HG03039 (cell line): ENCODE measurements around the gene OMP.

Experiments
- ATAC-seq: cut with Tn5 transposase; IDR thresholded peaks from one replicate; pipeline ENCODE4 v1.9.1; 2021; ENCODE audit warnings: mild to moderate bottlenecking, moderate library complexity; ENCODE audit not compliant: unreplicated experiment

Gene OMP

DNA sequence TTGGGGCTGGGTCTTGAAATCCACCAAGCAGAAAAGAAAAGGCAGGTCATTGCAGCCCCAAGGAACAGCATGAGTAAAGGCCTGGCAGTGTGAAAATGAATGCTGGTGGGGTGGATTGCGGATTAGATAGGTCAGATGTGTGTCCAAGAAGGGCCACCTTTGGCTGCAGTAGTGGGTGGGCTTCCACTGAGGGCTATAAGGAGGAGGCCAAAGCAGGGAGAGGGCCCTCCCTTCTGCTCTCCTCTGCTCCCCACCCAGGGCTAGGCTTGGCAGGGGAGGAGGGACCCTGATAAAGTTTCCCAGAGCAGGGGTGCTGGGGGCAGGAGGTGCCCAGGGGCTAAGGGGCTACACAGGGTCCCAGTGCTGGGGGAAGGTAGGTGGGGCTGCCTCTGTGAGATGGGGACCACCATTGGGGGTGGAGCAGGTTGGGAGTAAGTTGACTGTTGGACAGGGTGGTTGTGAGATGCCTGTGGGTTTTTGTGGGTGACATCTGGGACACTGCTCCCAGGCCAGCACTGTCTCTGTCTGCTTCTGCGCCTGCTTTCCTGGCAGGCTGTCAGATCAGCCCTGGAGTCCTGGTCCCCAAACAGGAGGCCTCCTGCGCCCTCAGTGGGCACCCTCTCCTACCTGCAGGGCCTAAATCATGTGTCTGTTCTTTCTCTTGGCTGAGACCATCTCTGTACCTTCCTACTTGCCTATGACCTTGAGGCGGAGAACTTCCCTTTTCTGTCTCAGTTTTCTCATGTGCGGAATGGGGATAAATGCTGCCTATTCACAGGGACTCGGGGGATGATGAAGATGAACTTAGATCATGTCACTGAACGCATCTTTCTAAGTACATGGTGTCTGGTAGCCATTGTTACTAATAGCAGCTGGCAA lies 33.9 kb upstream of the OMP start:
- ATAC-seq = no peak

GRCh38 chr11:77069336-77069968 lies 33.2 kb upstream of the OMP start:
- ATAC-seq = no peak

DNA sequence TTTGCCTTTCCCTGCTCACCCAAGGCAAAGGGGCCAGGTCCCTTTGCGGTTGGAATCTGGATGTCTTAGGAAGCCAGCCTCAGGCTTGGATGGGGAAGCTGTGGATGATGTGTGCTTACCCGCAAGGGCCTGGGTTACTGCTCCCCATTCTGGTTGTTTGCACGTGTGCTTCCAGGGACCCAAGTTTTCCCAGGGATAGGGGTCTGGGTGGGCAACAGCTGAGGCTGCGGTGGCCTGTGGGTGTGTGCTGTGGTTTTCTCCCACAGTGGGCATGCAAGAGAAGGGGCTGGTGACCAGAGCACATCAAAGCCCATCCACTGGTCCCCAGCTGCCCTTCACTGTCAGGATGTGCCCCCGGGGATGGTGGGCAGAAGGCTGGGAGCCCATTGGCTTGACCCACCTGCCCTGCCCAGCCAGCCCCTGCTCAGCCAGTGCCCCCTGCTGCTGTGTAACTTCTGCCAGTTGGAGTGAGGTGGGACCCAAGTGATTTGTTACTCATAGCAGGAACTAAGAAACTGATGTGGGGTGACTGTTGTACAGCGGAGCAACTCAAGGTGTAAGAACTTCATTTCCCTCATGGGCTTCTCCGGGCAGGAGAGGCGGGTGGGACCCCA lies 32.6 kb upstream of the OMP start:
- ATAC-seq = no peak

GRCh38 chr11:77071077-77071476 lies 31.6 kb upstream of the OMP start:
- ATAC-seq = no peak

GRCh38 chr11:77071671-77072605 lies 30.7 kb upstream of the OMP start:
- ATAC-seq = no peak

- no peak for ATAC-seq
These were observed 29.8 kb upstream of the OMP start for GRCh38 chr11:77072851-77073327.

DNA sequence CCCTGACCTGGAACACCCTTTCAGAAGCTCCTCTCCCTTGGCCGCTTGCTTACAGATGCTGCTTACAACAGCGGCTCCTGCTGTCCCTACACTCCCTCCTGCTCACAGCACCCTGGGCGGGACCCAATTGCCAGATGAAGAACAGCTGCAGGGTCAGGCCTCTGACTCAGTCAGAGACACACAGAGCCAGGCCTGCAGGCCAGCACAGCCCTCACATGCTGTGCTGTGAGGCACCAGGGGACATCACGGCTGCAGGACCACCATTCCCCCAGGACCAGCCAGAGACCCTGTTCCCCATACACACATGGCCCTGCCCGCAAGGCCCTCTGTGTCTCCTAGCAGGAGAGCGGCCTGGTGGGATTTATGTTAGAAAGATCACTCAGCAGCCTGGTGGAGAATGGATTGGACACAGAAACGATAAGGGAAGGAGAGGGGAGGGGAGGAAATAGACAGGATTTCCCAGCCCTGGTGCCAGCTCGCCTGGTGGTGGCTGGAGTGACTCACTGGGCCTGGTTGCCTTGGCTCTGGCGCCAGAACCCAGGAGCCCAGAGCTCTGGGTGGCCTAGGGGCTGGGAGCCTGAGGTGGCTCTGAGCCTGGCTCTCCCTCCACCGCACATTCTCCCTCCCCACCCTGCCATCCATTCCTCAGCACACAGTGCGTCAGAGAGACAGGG lies 29.2 kb upstream of the OMP start:
- ATAC-seq = no peak

GRCh38 chr11:77074205-77074604 lies 28.4 kb upstream of the OMP start:
- ATAC-seq = no peak

DNA sequence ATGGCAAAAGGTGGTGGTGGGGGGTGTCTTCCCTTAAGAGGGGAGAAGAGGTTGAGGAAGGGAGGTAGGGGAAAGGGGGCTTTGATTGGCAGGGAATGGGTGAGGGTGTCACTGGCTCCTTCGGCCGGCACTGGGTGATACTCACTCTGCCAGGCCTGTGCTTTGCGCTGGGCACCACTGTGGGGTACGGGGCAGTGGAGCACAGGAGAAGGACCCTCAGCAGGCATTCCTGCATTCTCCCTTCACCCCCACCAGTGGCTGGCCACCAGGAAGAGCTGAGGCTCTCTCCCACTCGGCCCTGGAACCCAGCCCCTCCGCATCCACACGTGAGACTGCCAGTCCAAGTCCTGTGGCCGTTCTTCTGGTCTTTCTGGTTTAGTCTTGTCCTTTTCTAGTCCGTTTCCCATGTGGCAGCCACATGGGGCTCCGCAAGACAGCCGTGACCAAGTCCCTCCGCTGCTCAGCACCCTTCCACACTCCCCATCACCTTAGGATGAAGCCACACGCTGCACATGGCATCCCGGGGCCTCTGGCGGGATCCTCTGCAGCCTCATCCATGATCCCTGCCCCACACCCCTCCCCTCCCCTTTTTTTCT lies 27.9 kb upstream of the OMP start:
- no peak for ATAC-seq

GRCh38 chr11:77075425-77075905 lies 27.2 kb upstream of the OMP start:
- ATAC-seq = no peak

GRCh38 chr11:77079666-77080065 lies 23.0 kb upstream of the OMP start:
- no peak for ATAC-seq

DNA sequence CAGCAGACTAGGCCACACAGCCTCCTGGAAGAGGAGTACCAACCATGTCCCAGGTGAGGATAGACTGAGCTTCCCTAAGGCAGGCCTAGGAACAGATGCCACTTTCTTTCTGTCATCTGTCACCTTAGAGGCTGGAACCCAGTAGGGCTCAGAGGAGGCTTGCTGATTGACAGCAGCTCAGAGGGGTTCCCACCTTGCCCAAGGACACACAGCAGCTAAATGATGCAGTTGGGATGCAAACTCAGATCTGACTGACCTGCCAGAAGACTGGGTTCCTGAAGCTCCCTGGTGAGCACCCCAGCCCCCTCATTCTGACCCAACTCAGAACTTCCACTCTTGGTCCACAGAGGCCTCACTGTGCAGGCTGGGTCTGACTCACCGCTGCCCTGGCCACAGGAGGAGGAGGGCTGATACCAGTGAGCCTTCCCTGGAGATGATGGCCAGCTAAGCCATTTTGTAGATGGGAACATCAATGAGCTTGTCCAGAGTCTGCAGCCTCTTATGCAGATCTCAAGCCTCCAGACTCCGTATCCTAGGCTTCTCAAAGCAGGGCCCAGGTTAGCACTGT lies 21.9 kb upstream of the OMP start:
- ATAC-seq = no peak

GRCh38 chr11:77081381-77081851 lies 21.2 kb upstream of the OMP start:
- no peak for ATAC-seq

DNA sequence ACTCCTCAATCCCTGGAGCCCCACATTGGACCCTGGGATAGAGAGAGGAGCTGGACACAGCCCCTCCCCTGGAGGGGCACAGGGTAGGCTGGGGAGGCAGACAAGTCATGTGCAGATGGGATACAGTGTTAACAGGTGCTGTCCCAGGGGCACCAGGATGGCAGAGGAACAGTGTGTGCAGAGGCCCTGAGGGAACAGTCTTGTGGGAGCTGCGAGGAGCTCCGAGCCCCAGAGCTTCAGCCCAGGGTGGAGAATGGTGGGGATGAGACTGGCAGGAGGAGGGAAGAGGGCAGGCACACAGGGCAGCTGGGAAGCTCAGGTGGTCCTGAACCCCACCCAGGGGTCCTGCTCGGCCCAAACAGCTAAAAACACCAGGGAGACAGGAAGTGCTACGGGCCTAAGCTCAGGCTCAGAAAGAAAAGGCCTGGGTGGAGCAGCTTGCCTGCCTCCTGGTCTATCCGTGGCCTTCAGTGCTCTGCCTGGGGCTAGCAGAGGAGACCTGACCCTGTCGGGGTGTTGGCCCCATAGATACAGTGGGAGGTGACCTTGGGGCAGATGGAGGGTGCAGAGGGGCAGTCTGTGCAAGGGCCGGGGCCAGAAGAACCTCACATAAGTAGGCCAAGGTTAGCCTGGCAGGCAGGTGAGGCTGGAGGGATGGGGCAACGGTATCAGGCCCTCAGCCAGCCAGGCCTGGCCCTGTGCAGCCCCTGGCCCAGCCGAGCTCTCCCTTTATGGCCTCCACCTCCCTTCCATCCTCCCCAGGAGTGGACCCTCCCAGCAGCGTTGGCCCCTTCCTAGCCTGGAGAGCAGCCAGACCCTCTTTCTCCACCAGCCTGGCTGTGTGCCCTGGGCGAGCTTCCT lies 20.4 kb upstream of the OMP start:
- no peak for ATAC-seq

DNA sequence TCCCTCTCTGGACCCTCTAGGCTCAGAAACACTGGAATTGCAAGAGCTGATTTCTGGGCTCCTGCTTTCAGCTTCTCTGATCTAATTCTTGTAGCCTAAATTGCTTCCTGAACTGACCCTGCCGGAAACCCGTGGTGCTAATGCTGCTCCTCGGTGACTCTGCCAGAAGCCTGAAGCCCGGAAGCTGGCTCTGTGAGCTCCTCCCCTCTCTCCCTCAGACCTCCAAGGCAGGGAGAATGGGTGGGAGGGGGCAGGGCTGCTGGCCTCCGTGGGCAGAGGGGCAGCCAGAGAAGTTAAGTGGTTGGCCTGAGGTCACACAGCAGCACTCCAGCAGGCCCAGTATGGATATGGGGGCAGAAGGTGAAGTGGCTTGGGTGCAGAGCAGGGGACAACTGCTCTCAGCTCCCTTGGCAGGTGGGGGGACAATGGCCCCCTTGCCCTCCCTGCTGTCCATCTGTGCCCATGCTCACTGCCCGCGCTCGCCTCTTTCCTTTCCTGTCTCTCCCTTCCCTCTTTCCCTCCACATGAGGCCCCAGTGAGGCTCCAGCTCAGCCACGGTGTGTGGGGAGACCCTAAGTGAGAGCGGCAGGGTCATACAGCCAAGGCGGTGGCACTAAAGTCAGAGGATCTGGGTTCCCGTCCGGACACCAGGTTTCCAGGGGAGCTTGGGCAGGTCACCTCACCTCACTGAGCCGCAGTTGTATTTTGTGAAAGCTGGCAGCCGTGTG lies 19.6 kb upstream of the OMP start:
- no peak for ATAC-seq

DNA sequence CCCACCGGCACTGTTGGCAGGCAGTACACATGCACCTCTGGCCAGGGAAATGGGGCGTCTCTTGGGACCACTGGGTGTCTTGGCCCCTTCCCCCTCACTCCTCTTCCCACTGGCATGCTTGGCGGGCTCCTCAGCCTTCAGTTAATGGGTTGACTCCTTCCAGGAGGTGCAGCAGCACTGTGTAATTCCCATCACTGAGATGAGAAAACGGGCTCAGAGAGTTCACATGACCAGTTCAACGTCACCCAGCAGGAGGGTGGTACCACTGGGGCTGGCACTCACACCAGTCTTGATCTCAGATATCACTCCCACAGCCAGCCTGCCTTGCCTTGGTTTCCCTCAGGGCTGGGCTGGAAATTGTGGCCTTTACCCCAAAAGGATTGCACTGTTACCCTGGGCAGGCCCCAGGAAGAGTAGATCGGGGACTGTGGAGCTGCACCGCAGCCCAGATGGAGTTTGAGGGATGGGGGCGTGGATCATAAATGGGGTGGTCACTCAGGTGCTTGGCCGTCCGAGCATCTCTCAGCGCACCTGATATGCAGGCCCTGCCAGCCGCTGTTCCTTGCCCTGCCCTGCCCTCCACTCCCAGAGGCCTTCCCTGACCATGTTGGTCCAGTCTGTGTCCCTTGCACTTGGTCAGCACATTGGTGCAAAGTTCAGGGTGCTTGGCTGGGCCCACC lies 18.9 kb upstream of the OMP start:
- no peak for ATAC-seq

DNA sequence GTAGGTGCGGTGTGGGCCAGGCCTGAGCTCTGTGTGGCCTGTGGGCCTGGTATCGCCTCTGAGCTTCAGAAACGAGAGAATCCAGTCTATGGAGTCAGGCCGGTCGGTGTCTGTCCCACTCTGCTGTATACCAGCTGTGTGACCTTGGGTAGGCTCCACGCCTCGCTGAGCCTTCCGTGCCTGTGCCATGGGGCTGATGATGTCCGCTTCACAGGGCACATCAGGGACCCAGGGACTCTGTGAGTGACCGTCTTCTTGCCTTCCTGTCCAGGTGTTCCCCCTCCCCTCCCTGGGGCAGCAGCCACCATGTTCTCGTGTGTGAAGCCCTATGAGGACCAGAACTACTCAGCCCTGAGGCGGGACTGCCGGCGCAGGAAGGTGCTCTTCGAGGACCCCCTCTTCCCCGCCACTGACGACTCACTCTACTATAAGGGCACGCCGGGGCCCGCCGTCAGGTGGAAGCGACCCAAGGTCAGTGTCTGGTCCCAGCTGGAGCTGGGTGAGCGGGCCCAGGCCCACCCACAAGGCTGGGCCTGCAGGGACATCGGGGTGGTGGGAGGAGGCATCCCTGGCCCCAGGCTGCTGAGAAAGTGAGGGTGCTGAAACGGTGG lies 18.0 kb upstream of the OMP start:
- no peak for ATAC-seq
